ENCODE measurements around the gene RAPGEF3.
A peak's percentile ranks its signal among the peaks of the same experiment; 100 is the strongest.

Gene RAPGEF3

GRCh38 chr12:47722136-47722834 is 36.4 kb downstream of the RAPGEF3 start:
- DNase-seq (ENCODE audit: low spot score in 2 of 2) (no peak), ATAC-seq (replicated peaks; ENCODE audit: extremely low read depth, poor library complexity, severe bottlenecking) (no peak)
- Mint-ChIP-seq H3K36me3 (ENCODE audit: insufficient read depth) (peaks cover 14% of the 10 kb centered on the region), H3K27ac (ENCODE audit: low read depth) (peak overlapping the region; percentile 58), H3K9me3 (no peaks in the 10 kb centered on the region), H3K4me3 (peak overlapping the region; percentile 53), H3K27me3 (no peaks in the 10 kb centered on the region), H3K4me1 (peaks cover 40% of the 10 kb centered on the region)

- peak; percentile 78 for ATAC-seq (replicated peaks; ENCODE audit: extremely low read depth, poor library complexity, severe bottlenecking)
- peak overlapping the region; percentile 58 for H3K27ac Mint-ChIP-seq (ENCODE audit: low read depth)
- peak overlapping the region; percentile 53 for H3K4me3 Mint-ChIP-seq
- H3K9me3 Mint-ChIP-seq = no peaks in the 10 kb centered on the region
- peak in 1 of 2 donors; percentile 44 for DNase-seq (ENCODE audit: low spot score in 2 of 2)
- H3K27me3 Mint-ChIP-seq = no peaks in the 10 kb centered on the region
- peaks cover 14% of the 10 kb centered on the region for H3K36me3 Mint-ChIP-seq (ENCODE audit: insufficient read depth)
- H3K4me1 Mint-ChIP-seq = peaks cover 40% of the 10 kb centered on the region
Observed at GRCh38 chr12:47721431-47721973, 37.2 kb downstream of the RAPGEF3 start.

- H3K27ac Mint-ChIP-seq (ENCODE audit: low read depth) = no peak overlapping the region
Observed at GRCh38 chr12:47718531-47718930, 40.1 kb downstream of the RAPGEF3 start.

GRCh38 chr12:47717443-47718193 is 41.1 kb downstream of the RAPGEF3 start:
- Mint-ChIP-seq H3K4me1 (peaks cover 34% of the 10 kb centered on the region), H3K27me3 (no peaks in the 10 kb centered on the region), H3K27ac (ENCODE audit: low read depth) (peak overlapping the region; percentile 68), H3K36me3 (ENCODE audit: insufficient read depth) (peaks cover 9% of the 10 kb centered on the region), H3K9me3 (no peaks in the 10 kb centered on the region), H3K4me3 (no peak overlapping the region)
- peak; percentile 33 for ATAC-seq (replicated peaks; ENCODE audit: extremely low read depth, poor library complexity, severe bottlenecking)
- peak in 1 of 2 donors; percentile 18 for DNase-seq (ENCODE audit: low spot score in 2 of 2)

More at GRCh38 chr12:47718531-47718930, 40.1 kb downstream of the RAPGEF3 start:
- Mint-ChIP-seq H3K36me3 (ENCODE audit: insufficient read depth) (peaks cover 9% of the 10 kb centered on the region), H3K4me3 (no peak overlapping the region), H3K27me3 (no peaks in the 10 kb centered on the region), H3K4me1 (peaks cover 40% of the 10 kb centered on the region), H3K9me3 (no peaks in the 10 kb centered on the region)
- ATAC-seq (replicated peaks; ENCODE audit: extremely low read depth, poor library complexity, severe bottlenecking) (no peak), DNase-seq (ENCODE audit: low spot score in 2 of 2) (no peak)

GRCh38 chr12:47717046-47717442 is 41.6 kb downstream of the RAPGEF3 start:
- Mint-ChIP-seq H3K4me1 (peaks cover 28% of the 10 kb centered on the region), H3K4me3 (no peak overlapping the region), H3K9me3 (no peaks in the 10 kb centered on the region), H3K27me3 (no peaks in the 10 kb centered on the region), H3K36me3 (ENCODE audit: insufficient read depth) (peaks cover 9% of the 10 kb centered on the region), H3K27ac (ENCODE audit: low read depth) (no peak overlapping the region)
- no peak for DNase-seq (ENCODE audit: low spot score in 2 of 2)
- ATAC-seq (replicated peaks; ENCODE audit: extremely low read depth, poor library complexity, severe bottlenecking) = no peak

- DNase-seq (ENCODE audit: low spot score in 2 of 2) = peak in 1 of 2 donors; percentile 12
- no peaks in the 10 kb centered on the region for H3K9me3 Mint-ChIP-seq
- no peak overlapping the region for H3K27ac Mint-ChIP-seq (ENCODE audit: low read depth)
- H3K4me3 Mint-ChIP-seq = no peak overlapping the region
- peaks cover 6% of the 10 kb centered on the region for H3K36me3 Mint-ChIP-seq (ENCODE audit: insufficient read depth)
- no peak for ATAC-seq (replicated peaks; ENCODE audit: extremely low read depth, poor library complexity, severe bottlenecking)
- no peaks in the 10 kb centered on the region for H3K27me3 Mint-ChIP-seq
- peaks cover 18% of the 10 kb centered on the region for H3K4me1 Mint-ChIP-seq
Observed at GRCh38 chr12:47715877-47716548, 42.7 kb downstream of the RAPGEF3 start.

- ATAC-seq (replicated peaks; ENCODE audit: extremely low read depth, poor library complexity, severe bottlenecking) = peak; percentile 78
- peak; percentile 63 to 68 for DNase-seq (ENCODE audit: low spot score in 2 of 2)
- H3K36me3 Mint-ChIP-seq (ENCODE audit: insufficient read depth) = peaks cover 4% of the 10 kb centered on the region
- H3K27ac Mint-ChIP-seq (ENCODE audit: low read depth) = no peak overlapping the region
- H3K4me1 Mint-ChIP-seq = peaks cover 13% of the 10 kb centered on the region
- no peaks in the 10 kb centered on the region for H3K27me3 Mint-ChIP-seq
- H3K4me3 Mint-ChIP-seq = no peak overlapping the region
- H3K9me3 Mint-ChIP-seq = no peaks in the 10 kb centered on the region
Observed at GRCh38 chr12:47715393-47715876, 43.2 kb downstream of the RAPGEF3 start.

- DNase-seq (ENCODE audit: low spot score in 2 of 2) = no peak
- no peak overlapping the region for H3K4me3 Mint-ChIP-seq
- peaks cover 4% of the 10 kb centered on the region for H3K36me3 Mint-ChIP-seq (ENCODE audit: insufficient read depth)
- H3K27ac Mint-ChIP-seq (ENCODE audit: low read depth) = no peak overlapping the region
- peaks cover 13% of the 10 kb centered on the region for H3K4me1 Mint-ChIP-seq
- no peaks in the 10 kb centered on the region for H3K27me3 Mint-ChIP-seq
- H3K9me3 Mint-ChIP-seq = no peaks in the 10 kb centered on the region
- ATAC-seq (replicated peaks; ENCODE audit: extremely low read depth, poor library complexity, severe bottlenecking) = no peak
Observed at GRCh38 chr12:47714826-47715386, 43.8 kb downstream of the RAPGEF3 start.

- Mint-ChIP-seq H3K4me3 (no peak overlapping the region), H3K9me3 (no peaks in the 10 kb centered on the region), H3K4me1 (peaks cover 30% of the 10 kb centered on the region), H3K36me3 (ENCODE audit: insufficient read depth) (no peaks in the 10 kb centered on the region), H3K27me3 (no peaks in the 10 kb centered on the region), H3K27ac (ENCODE audit: low read depth) (no peak overlapping the region)
- DNase-seq (ENCODE audit: low spot score in 2 of 2) = no peak
- ATAC-seq (replicated peaks; ENCODE audit: extremely low read depth, poor library complexity, severe bottlenecking) = no peak
Observed at GRCh38 chr12:47712171-47712570, 46.5 kb downstream of the RAPGEF3 start.

GRCh38 chr12:47711448-47711847 is 47.2 kb downstream of the RAPGEF3 start:
- Mint-ChIP-seq H3K4me3 (no peak overlapping the region), H3K36me3 (ENCODE audit: insufficient read depth) (peaks cover under 1% of the 10 kb centered on the region), H3K9me3 (no peaks in the 10 kb centered on the region), H3K27ac (ENCODE audit: low read depth) (no peak overlapping the region), H3K4me1 (peaks cover 34% of the 10 kb centered on the region), H3K27me3 (no peaks in the 10 kb centered on the region)
- no peak for ATAC-seq (replicated peaks; ENCODE audit: extremely low read depth, poor library complexity, severe bottlenecking)
- no peak for DNase-seq (ENCODE audit: low spot score in 2 of 2)

GRCh38 chr12:47710278-47710677 is 48.4 kb downstream of the RAPGEF3 start:
- DNase-seq (ENCODE audit: low spot score in 2 of 2) = no peak
- H3K4me1 Mint-ChIP-seq = peaks cover 36% of the 10 kb centered on the region

GRCh38 chr12:47709671-47710070 is 49.0 kb downstream of the RAPGEF3 start:
- Mint-ChIP-seq H3K36me3 (ENCODE audit: insufficient read depth) (peaks cover 9% of the 10 kb centered on the region), H3K9me3 (no peaks in the 10 kb centered on the region)
- ATAC-seq (replicated peaks; ENCODE audit: extremely low read depth, poor library complexity, severe bottlenecking) = no peak

More at GRCh38 chr12:47710278-47710677, 48.4 kb downstream of the RAPGEF3 start:
- Mint-ChIP-seq H3K4me3 (no peak overlapping the region), H3K27me3 (no peaks in the 10 kb centered on the region), H3K36me3 (ENCODE audit: insufficient read depth) (peaks cover 8% of the 10 kb centered on the region), H3K27ac (ENCODE audit: low read depth) (no peak overlapping the region), H3K9me3 (no peaks in the 10 kb centered on the region)
- ATAC-seq (replicated peaks; ENCODE audit: extremely low read depth, poor library complexity, severe bottlenecking) = no peak

More at GRCh38 chr12:47709671-47710070, 49.0 kb downstream of the RAPGEF3 start:
- no peak overlapping the region for H3K4me3 Mint-ChIP-seq
- peak overlapping the region; percentile 5 for H3K27ac Mint-ChIP-seq (ENCODE audit: low read depth)
- no peak for DNase-seq (ENCODE audit: low spot score in 2 of 2)
- peaks cover 40% of the 10 kb centered on the region for H3K4me1 Mint-ChIP-seq
- no peaks in the 10 kb centered on the region for H3K27me3 Mint-ChIP-seq

Data from central memory CD8-positive, alpha-beta T cell (primary cell).